Islet of Langerhans (tissue), 1 donor: ENCODE results near the gene CSGALNACT2.

Experiments used
- FAIRE-seq: peaks from one replicate; lab custom pipeline; 2011; peaks lifted over from hg19 to GRCh38; lab: Jason Lieb, UNC

CSGALNACT2 gene

GRCh38 chr10:43190289-43190688 is 52.0 kb downstream of the CSGALNACT2 start:
- no peak for FAIRE-seq

- no peak for FAIRE-seq
Measured at GRCh38 chr10:43190775-43191174, 52.5 kb downstream of the CSGALNACT2 start.

- FAIRE-seq = no peak
Measured at GRCh38 chr10:43192884-43193283, 54.6 kb downstream of the CSGALNACT2 start.

GRCh38 chr10:43193496-43194080 is 55.3 kb downstream of the CSGALNACT2 start:
- FAIRE-seq = no peak

- no peak for FAIRE-seq
Measured at GRCh38 chr10:43194266-43194665, 56.0 kb downstream of the CSGALNACT2 start.

- no peak for FAIRE-seq
Measured at GRCh38 chr10:43194859-43195258, 56.6 kb downstream of the CSGALNACT2 start.

- no peak for FAIRE-seq
Measured at GRCh38 chr10:43195557-43195956, 57.3 kb downstream of the CSGALNACT2 start.

- no peak for FAIRE-seq
Measured at GRCh38 chr10:43196131-43196980, 58.1 kb downstream of the CSGALNACT2 start.

- FAIRE-seq = no peak
Measured at GRCh38 chr10:43196981-43197833, 59.0 kb downstream of the CSGALNACT2 start.

GRCh38 chr10:43197834-43198681 is 59.8 kb downstream of the CSGALNACT2 start:
- no peak for FAIRE-seq

GRCh38 chr10:43198682-43199005 is 60.4 kb downstream of the CSGALNACT2 start:
- no peak for FAIRE-seq

GRCh38 chr10:43199088-43199683 is 60.9 kb downstream of the CSGALNACT2 start:
- no peak for FAIRE-seq

GRCh38 chr10:43199684-43200537 is 61.7 kb downstream of the CSGALNACT2 start:
- no peak for FAIRE-seq

GRCh38 chr10:43200538-43201390 is 62.5 kb downstream of the CSGALNACT2 start:
- FAIRE-seq = no peak

- no peak for FAIRE-seq
Measured at GRCh38 chr10:43201545-43202131, 63.4 kb downstream of the CSGALNACT2 start.

GRCh38 chr10:43202224-43202656 is 64.0 kb downstream of the CSGALNACT2 start:
- FAIRE-seq = no peak

GRCh38 chr10:43202657-43203447 is 64.6 kb downstream of the CSGALNACT2 start:
- no peak for FAIRE-seq

- FAIRE-seq = no peak
Measured at GRCh38 chr10:43203448-43204041, 65.3 kb downstream of the CSGALNACT2 start.
